T-helper 1 cell treated with Interleukin-12 subunit alpha and Interleukin-12 subunit beta and Interleukin-4 antibody, amounts not matched to agents 30 μg/mL and 1 μg/mL, for 36 hours (primary cell): ENCODE results near the gene CLIP2.

Source experiments
- H3K27ac Mint-ChIP-seq: one replicate; pipeline ENCODE4 v1.8.0; 2021; ENCODE audit warnings: mild to moderate bottlenecking, mixed read lengths
- H3K27me3 Mint-ChIP-seq: one replicate; pipeline ENCODE4 v1.8.0; 2021; ENCODE audit warnings: low read depth, mixed read lengths
- H3K36me3 Mint-ChIP-seq: one replicate; pipeline ENCODE4 v1.8.0; 2021; ENCODE audit warnings: low read depth, mixed read lengths
- H3K4me1 Mint-ChIP-seq: one replicate; pipeline ENCODE4 v1.8.0; 2021; ENCODE audit warnings: low read depth, mixed read lengths
- H3K4me3 Mint-ChIP-seq: one replicate; pipeline ENCODE4 v1.8.0; 2021; ENCODE audit warnings: mild to moderate bottlenecking, moderate library complexity, mixed read lengths
- H3K9me3 Mint-ChIP-seq: one replicate; pipeline ENCODE4 v1.8.0; 2021; ENCODE audit warnings: mixed read lengths

Gene CLIP2

GRCh38 chr7:74262639-74263398 lies 26.4 kb upstream of the CLIP2 start:
- Mint-ChIP-seq H3K4me3 (no peak overlapping the region), H3K27me3 (peaks cover 5% of the 10 kb centered on the region), H3K9me3 (no peaks in the 10 kb centered on the region), H3K36me3 (no peaks in the 10 kb centered on the region), H3K4me1 (no peaks in the 10 kb centered on the region), H3K27ac (no peak overlapping the region)

- Mint-ChIP-seq H3K4me1 (no peaks in the 10 kb centered on the region), H3K4me3 (no peak overlapping the region)
Observed at GRCh38 chr7:74263399-74264120, 25.6 kb upstream of the CLIP2 start.

GRCh38 chr7:74266191-74266963 lies 22.8 kb upstream of the CLIP2 start:
- Mint-ChIP-seq H3K4me1 (no peaks in the 10 kb centered on the region), H3K9me3 (no peaks in the 10 kb centered on the region), H3K4me3 (no peak overlapping the region), H3K27me3 (peaks cover 9% of the 10 kb centered on the region), H3K27ac (no peak overlapping the region), H3K36me3 (no peaks in the 10 kb centered on the region)

More at GRCh38 chr7:74263399-74264120, 25.6 kb upstream of the CLIP2 start:
- no peak overlapping the region for H3K27ac Mint-ChIP-seq
- no peaks in the 10 kb centered on the region for H3K36me3 Mint-ChIP-seq
- H3K27me3 Mint-ChIP-seq: peaks cover 5% of the 10 kb centered on the region
- no peaks in the 10 kb centered on the region for H3K9me3 Mint-ChIP-seq

- H3K9me3 Mint-ChIP-seq: no peaks in the 10 kb centered on the region
- H3K4me3 Mint-ChIP-seq: no peak overlapping the region
- no peak overlapping the region for H3K27ac Mint-ChIP-seq
- peaks cover 9% of the 10 kb centered on the region for H3K4me1 Mint-ChIP-seq
- no peaks in the 10 kb centered on the region for H3K36me3 Mint-ChIP-seq
- H3K27me3 Mint-ChIP-seq: peaks cover 12% of the 10 kb centered on the region
Observed at GRCh38 chr7:74267756-74268565, 21.2 kb upstream of the CLIP2 start.

- H3K27ac Mint-ChIP-seq: no peak overlapping the region
- no peaks in the 10 kb centered on the region for H3K9me3 Mint-ChIP-seq
- peaks cover 9% of the 10 kb centered on the region for H3K4me1 Mint-ChIP-seq
Observed at GRCh38 chr7:74269757-74270277, 19.4 kb upstream of the CLIP2 start.

GRCh38 chr7:74271742-74272141 lies 17.5 kb upstream of the CLIP2 start:
- Mint-ChIP-seq H3K27ac (peak overlapping the region; percentile 10), H3K4me1 (peaks cover 9% of the 10 kb centered on the region)

More at GRCh38 chr7:74269757-74270277, 19.4 kb upstream of the CLIP2 start:
- Mint-ChIP-seq H3K27me3 (peaks cover 12% of the 10 kb centered on the region), H3K36me3 (no peaks in the 10 kb centered on the region), H3K4me3 (peak overlapping the region; percentile 81)

GRCh38 chr7:74272305-74273038 lies 16.7 kb upstream of the CLIP2 start:
- H3K4me3 Mint-ChIP-seq: no peak overlapping the region
- peaks cover 9% of the 10 kb centered on the region for H3K4me1 Mint-ChIP-seq
- no peak overlapping the region for H3K27ac Mint-ChIP-seq
- no peaks in the 10 kb centered on the region for H3K9me3 Mint-ChIP-seq
- peaks cover 7% of the 10 kb centered on the region for H3K27me3 Mint-ChIP-seq
- no peaks in the 10 kb centered on the region for H3K36me3 Mint-ChIP-seq

More at GRCh38 chr7:74271742-74272141, 17.5 kb upstream of the CLIP2 start:
- H3K4me3 Mint-ChIP-seq: peak overlapping the region; percentile 53
- no peaks in the 10 kb centered on the region for H3K9me3 Mint-ChIP-seq
- no peaks in the 10 kb centered on the region for H3K36me3 Mint-ChIP-seq
- H3K27me3 Mint-ChIP-seq: peaks cover 7% of the 10 kb centered on the region

- H3K4me1 Mint-ChIP-seq: peaks cover 9% of the 10 kb centered on the region
- H3K9me3 Mint-ChIP-seq: no peaks in the 10 kb centered on the region
- no peak overlapping the region for H3K27ac Mint-ChIP-seq
Observed at GRCh38 chr7:74275401-74275881, 13.8 kb upstream of the CLIP2 start.

GRCh38 chr7:74277636-74278035 lies 11.6 kb upstream of the CLIP2 start:
- Mint-ChIP-seq H3K4me3 (no peak overlapping the region), H3K9me3 (no peaks in the 10 kb centered on the region), H3K27ac (no peak overlapping the region), H3K27me3 (no peaks in the 10 kb centered on the region), H3K4me1 (no peaks in the 10 kb centered on the region), H3K36me3 (no peaks in the 10 kb centered on the region)

More at GRCh38 chr7:74275401-74275881, 13.8 kb upstream of the CLIP2 start:
- Mint-ChIP-seq H3K36me3 (no peaks in the 10 kb centered on the region), H3K4me3 (no peak overlapping the region), H3K27me3 (peaks cover 3% of the 10 kb centered on the region)

GRCh38 chr7:74280985-74281384 lies 8.2 kb upstream of the CLIP2 start:
- H3K36me3 Mint-ChIP-seq: no peaks in the 10 kb centered on the region
- H3K27me3 Mint-ChIP-seq: peaks cover 4% of the 10 kb centered on the region
- no peak overlapping the region for H3K27ac Mint-ChIP-seq
- no peak overlapping the region for H3K4me3 Mint-ChIP-seq
- no peaks in the 10 kb centered on the region for H3K4me1 Mint-ChIP-seq
- H3K9me3 Mint-ChIP-seq: no peaks in the 10 kb centered on the region

- Mint-ChIP-seq H3K9me3 (no peaks in the 10 kb centered on the region), H3K27me3 (peaks cover 11% of the 10 kb centered on the region), H3K27ac (no peak overlapping the region), H3K4me3 (no peak overlapping the region), H3K4me1 (no peaks in the 10 kb centered on the region), H3K36me3 (no peaks in the 10 kb centered on the region)
Observed at GRCh38 chr7:74282748-74283459, 6.3 kb upstream of the CLIP2 start.

- Mint-ChIP-seq H3K27ac (no peak overlapping the region), H3K4me1 (peaks cover 2% of the 10 kb centered on the region), H3K9me3 (no peaks in the 10 kb centered on the region), H3K27me3 (peaks cover 21% of the 10 kb centered on the region), H3K36me3 (no peaks in the 10 kb centered on the region), H3K4me3 (no peak overlapping the region)
Observed at GRCh38 chr7:74283858-74284447, 5.3 kb upstream of the CLIP2 start.
